Stimulated activated CD4-positive, alpha-beta T cell treated with anti-CD3 and anti-CD28 coated beads, Interleukin-2, amount 100 ng/mL, for 24 hours (primary cell): ENCODE data around the gene PIGX.
"Not testable (repeated sequence)": the region's sequence is repeated elsewhere in the genome, so short reads cannot be mapped to it uniquely, and the experiment has no call there.

Experiments
- DNase-seq, 2 donors: peaks; one replicate each; pipeline ENCODE4 v3.0.0-alpha.2; 2020

The PIGX gene

GRCh38 chr3:196706327-196706726 lies 5.8 kb upstream of the PIGX start:
- DNase-seq, result no peak

- DNase-seq, result no peak
Observed at GRCh38 chr3:196706731-196707130, 5.4 kb upstream of the PIGX start.

GRCh38 chr3:196707566-196707965 lies 4.6 kb upstream of the PIGX start:
- DNase-seq, result no peak

GRCh38 chr3:196708467-196708866 lies 3.7 kb upstream of the PIGX start:
- DNase-seq, result no peak

GRCh38 chr3:196712514-196713413 lies 587 bp downstream of the PIGX start:
- DNase-seq, result peak; percentile 75 to 78

GRCh38 chr3:196717162-196717561 lies 5.0 kb downstream of the PIGX start:
- DNase-seq, result not testable (repeated sequence)

GRCh38 chr3:196721097-196721496 lies 8.9 kb downstream of the PIGX start:
- no peak for DNase-seq

GRCh38 chr3:196726788-196727675 lies 14.9 kb downstream of the PIGX start:
- DNase-seq, result no peak

GRCh38 chr3:196735751-196736150 lies 23.6 kb downstream of the PIGX start:
- DNase-seq, result no peak

- DNase-seq, result no peak
Observed at GRCh38 chr3:196736670-196737374, 24.6 kb downstream of the PIGX start.

GRCh38 chr3:196737655-196738054 lies 25.5 kb downstream of the PIGX start:
- DNase-seq, result no peak

GRCh38 chr3:196739671-196740480 lies 27.7 kb downstream of the PIGX start, which contains the start of gene PAK2:
PAK2 (plus strand) TSS chr3:196739857; CDS start chr3:196782647, 42,790 bp downstream.
- DNase-seq, result peak; percentile 92

- peak; percentile 34 to 51 for DNase-seq
Observed at GRCh38 chr3:196740481-196741248, 28.5 kb downstream of the PIGX start.

GRCh38 chr3:196741249-196741889 lies 29.2 kb downstream of the PIGX start:
- DNase-seq, result no peak

- DNase-seq, result not testable (repeated sequence)
Observed at GRCh38 chr3:196743569-196743968, 31.4 kb downstream of the PIGX start.

GRCh38 chr3:196749125-196749524 lies 36.9 kb downstream of the PIGX start:
- no peak for DNase-seq

GRCh38 chr3:196753201-196753600 lies 41.0 kb downstream of the PIGX start:
- DNase-seq, result no peak

- DNase-seq, result no peak
Observed at GRCh38 chr3:196754091-196754981, 42.2 kb downstream of the PIGX start.

GRCh38 chr3:196756732-196757131 lies 44.6 kb downstream of the PIGX start:
- no peak for DNase-seq
